GM23338 (cell line): Measurements from ENCODE around the gene GDAP1L1.

ENCODE experiments used
- CREB1 ChIP-seq: fragments of 250-450 bp; sonication (Bioruptor Pico); IDR thresholded peaks from 2 replicates; pipeline ENCODE4 v1.5.0; 2020; ENCODE audit warnings: low read depth, mild to moderate bottlenecking, moderate library complexity
- CTCF ChIP-seq, 2 experiments: fragments of 200-600 bp in 1 of 2; sonication (generic) in 1 of 2; conservative IDR thresholded peaks; 2 replicates each; pipeline versions ENCODE4 v1.5.1 to v1.6.1; 2016 to 2017; ENCODE audit warnings: antibody characterized with exemption in 2 of 2, low read depth in 2 of 2, mild to moderate bottlenecking in 2 of 2, moderate library complexity in 1 of 2
- EZH2 ChIP-seq: fragments of 200-600 bp; sonication (generic); IDR thresholded peaks from one replicate; pipeline ENCODE4 v1.8.0; 2017; ENCODE audit warnings: antibody characterized with exemption, mild to moderate bottlenecking, low read depth; ENCODE audit not compliant: unreplicated experiment
- EZH2phosphoT487 ChIP-seq: fragments of 200-600 bp; sonication (generic); IDR thresholded peaks from one replicate; pipeline ENCODE4 v1.8.1; 2018; ENCODE audit warnings: antibody characterized with exemption; ENCODE audit not compliant: unreplicated experiment
- JUNB ChIP-seq: IDR thresholded peaks from one replicate; pipeline ENCODE4 v1.6.1; 2016; ENCODE audit warnings: antibody characterized with exemption; ENCODE audit not compliant: unreplicated experiment
- POLR2AphosphoS5 ChIP-seq: IDR thresholded peaks from 2 replicates; pipeline ENCODE4 v1.6.1; 2016; ENCODE audit warnings: antibody characterized with exemption, low read depth
- REST ChIP-seq: IDR thresholded peaks from one replicate; pipeline ENCODE4 v1.6.1; 2018; ENCODE audit warnings: antibody characterized with exemption; ENCODE audit not compliant: unreplicated experiment
- STAT1 ChIP-seq: IDR thresholded peaks from one replicate; pipeline ENCODE4 v1.6.1; 2016; ENCODE audit warnings: antibody characterized with exemption; ENCODE audit not compliant: unreplicated experiment
- ZNF114 ChIP-seq: fragments of 250-450 bp; sonication (Bioruptor Pico); IDR thresholded peaks from 2 replicates; pipeline ENCODE4 v1.5.0; 2020; ENCODE audit warnings: mild to moderate bottlenecking, moderate library complexity

- TF ChIP-seq CTCF (conservative IDR thresholded peaks at IDR 0.05; ENCODE audit: low read depth in 2 of 2) (no peak), POLR2AphosphoS5 (no peak), ZNF114 (no peak), REST (no peak), EZH2 (no peak), JUNB (no peak), CREB1 (CRISPR knock-in tag) (no peak), EZH2phosphoT487 (no peak), STAT1 (no peak)
Measured at GRCh38 chr20:44203161-44203560, 43.9 kb upstream of the GDAP1L1 start.
